ACC112 (cell line): ENCODE data around the gene PLEKHA6.
A peak's percentile ranks its signal among the peaks of the same experiment; 100 is the strongest.

Experiments used
- H2AFZ ChIP-seq: fragments of 200-600 bp; sonication (generic); one replicate; pipeline ENCODE4 v1.6.0; 2017; ENCODE audit warnings: antibody characterized with exemption, low read length; ENCODE audit not compliant: unreplicated experiment
- H3K27ac ChIP-seq: fragments of 200-600 bp; sonication (generic); 2 replicates; pipeline ENCODE4 v1.5.1; 2014; ENCODE audit warnings: low read depth, mild to moderate bottlenecking, antibody characterized with exemption, low read length, moderate library complexity
- H3K27me3 ChIP-seq: fragments of 200-600 bp; sonication (generic); 2 replicates; pipeline ENCODE4 v1.6.1; 2014; ENCODE audit warnings: mild to moderate bottlenecking, antibody characterized with exemption, low read length, moderate library complexity, mixed read lengths; ENCODE audit not compliant: insufficient read depth
- H3K36me3 ChIP-seq: fragments of 200-600 bp; sonication (generic); 2 replicates; pipeline ENCODE4 v1.6.1; 2016; ENCODE audit warnings: mild to moderate bottlenecking, antibody characterized with exemption, low read length, moderate library complexity, mixed read lengths; ENCODE audit not compliant: insufficient read depth
- H3K4me1 ChIP-seq: fragments of 200-600 bp; sonication (generic); one replicate; pipeline ENCODE4 v1.6.1; 2016; ENCODE audit warnings: low read length, mixed read lengths; ENCODE audit not compliant: insufficient read depth, unreplicated experiment, control insufficient read depth
- H3K4me3 ChIP-seq: fragments of 200-600 bp; sonication (generic); 2 replicates; pipeline ENCODE4 v1.5.1; 2014; ENCODE audit warnings: mild to moderate bottlenecking, low read depth, low read length
- H3K79me2 ChIP-seq: fragments of 200-600 bp; sonication (generic); one replicate; pipeline ENCODE4 v1.6.0; 2016; ENCODE audit warnings: low read length; ENCODE audit not compliant: control insufficient read depth, unreplicated experiment, insufficient read depth

PLEKHA6 gene

DNA sequence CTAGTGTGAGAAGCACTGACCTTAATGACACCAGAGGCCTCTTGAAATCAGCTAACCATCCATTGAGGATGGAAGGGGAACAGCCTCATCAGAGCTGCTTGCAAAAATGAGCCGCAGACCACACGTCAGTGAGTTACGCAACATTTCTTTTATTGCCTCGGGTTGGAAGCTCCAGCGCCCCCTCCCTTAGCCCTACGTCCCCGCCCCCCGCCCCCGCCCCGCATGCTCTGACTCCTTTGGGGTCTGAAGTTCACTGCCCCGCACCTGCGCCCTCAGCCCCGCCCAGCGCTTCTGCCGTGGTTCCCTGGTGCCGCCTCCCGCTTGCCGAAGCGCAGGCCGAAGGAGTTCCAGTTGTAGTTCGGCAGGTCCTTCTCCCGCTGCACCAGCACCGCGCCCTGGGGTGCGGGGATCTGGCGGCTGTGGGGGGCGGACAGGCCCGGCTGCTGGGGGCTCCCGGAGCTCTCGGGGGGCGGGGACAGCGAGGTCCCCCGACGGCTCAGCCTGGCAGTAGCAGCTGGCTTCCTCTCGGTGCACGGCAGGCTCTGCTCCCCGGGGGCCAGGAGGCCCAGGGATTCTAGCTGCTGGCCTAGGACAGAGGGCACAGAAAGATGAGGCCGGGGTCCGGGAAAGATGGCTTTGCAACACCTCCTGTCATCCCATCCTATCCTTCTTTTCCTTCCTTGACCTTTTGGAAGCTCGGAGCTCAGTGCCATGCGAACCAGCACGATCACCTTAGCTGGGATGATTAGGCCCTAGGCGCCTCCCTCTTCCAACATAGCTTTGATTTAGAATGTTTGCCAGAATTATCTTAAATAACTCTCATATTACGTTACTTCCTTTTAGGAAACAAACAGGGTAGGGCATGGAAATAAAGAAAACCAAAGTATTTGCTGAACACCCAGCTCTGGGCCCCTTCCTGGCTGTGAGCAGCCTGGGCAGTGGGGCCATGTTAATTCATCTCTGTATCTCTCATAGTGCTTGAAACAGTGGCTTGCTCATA lies 169.2 kb downstream of the PLEKHA6 start:
- H3K27me3 ChIP-seq, result peaks cover 70% of the 10 kb centered on the region
- H3K36me3 ChIP-seq, result no peaks in the 10 kb centered on the region
- H2AFZ ChIP-seq, result no peak overlapping the region
- peak overlapping the region; percentile 44 for H3K4me3 ChIP-seq
- H3K79me2 ChIP-seq, result no peaks in the 10 kb centered on the region
- H3K4me1 ChIP-seq, result peaks cover 6% of the 10 kb centered on the region
- H3K27ac ChIP-seq, result no peak overlapping the region

DNA sequence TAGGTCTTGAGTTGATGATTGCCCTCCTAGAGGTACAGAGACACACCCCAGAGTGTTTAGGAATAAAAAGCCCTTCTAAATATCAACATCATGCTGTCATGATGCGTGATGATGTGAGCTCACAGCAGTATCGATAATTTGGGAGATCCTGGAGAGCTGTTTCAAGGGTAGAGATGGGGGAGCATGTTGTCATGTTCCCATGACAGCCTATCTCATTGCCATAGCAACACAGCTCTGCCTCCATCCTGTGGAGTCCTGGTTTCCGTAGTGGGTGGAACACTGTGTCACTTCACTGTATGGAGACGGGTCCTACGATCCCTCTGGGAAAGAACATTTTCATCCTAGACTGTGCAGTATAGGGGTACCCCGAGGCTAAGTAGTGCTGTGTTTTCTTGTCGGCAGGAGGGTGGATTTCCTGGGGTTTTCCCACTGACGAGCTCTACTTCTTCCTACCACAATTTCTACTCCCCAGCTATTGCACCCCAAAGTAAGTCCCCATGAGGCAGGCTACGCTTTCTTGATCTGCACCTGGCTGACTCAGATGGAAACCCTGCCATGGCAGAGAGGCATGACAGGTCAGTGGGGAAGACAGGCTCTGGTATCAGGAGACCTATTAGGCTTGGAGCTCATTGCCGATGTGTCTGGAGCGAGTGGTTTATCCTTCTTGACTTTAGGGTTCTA lies 170.6 kb downstream of the PLEKHA6 start:
- H3K36me3 ChIP-seq, result no peaks in the 10 kb centered on the region
- H3K4me1 ChIP-seq, result peaks cover 6% of the 10 kb centered on the region
- H3K79me2 ChIP-seq, result no peaks in the 10 kb centered on the region
- H3K27ac ChIP-seq, result no peak overlapping the region
- no peak overlapping the region for H3K4me3 ChIP-seq
- peaks cover 70% of the 10 kb centered on the region for H3K27me3 ChIP-seq
- no peak overlapping the region for H2AFZ ChIP-seq

DNA sequence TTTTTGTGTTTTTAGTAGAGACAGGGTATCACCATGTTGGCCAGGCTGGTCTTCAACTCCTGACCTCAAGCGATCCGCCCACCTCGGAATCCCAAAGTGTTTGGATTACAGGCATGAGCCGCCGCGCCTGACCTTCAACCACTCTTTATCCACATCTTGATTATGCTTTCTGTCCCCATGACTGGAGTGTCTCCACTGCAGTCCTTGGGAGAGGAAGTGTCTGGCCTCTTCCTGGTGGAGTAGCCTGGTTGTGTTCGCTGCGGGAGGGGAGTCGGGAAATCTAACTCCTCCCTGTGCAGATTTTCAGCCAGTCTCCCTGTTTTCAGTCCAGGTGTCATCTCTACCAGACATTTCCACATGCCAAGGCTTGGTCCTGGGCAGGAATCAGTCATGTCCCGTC lies 173.1 kb downstream of the PLEKHA6 start:
- Histone ChIP-seq H2AFZ (no peak overlapping the region), H3K27me3 (peaks cover 53% of the 10 kb centered on the region), H3K27ac (no peak overlapping the region), H3K4me1 (peaks cover 6% of the 10 kb centered on the region), H3K4me3 (no peak overlapping the region), H3K36me3 (no peaks in the 10 kb centered on the region), H3K79me2 (no peaks in the 10 kb centered on the region)

DNA sequence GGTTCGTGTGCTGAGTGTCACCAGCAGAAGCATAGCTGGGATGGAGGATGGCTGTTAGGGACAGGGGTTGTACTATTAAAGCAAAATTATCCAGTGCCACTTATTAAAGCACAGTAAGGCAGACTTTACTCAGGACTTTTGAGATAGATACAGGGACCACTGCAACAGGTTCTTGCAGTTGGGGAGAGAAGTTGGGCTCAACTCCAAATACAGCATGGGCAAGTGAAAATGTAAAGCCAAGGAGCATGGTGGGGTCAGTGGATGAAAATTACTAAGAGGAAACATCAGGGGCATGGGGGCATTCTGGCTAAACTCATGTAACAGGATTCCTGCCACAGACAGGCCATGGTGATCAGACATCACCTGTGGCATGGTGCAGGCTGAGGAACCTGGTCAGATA lies 178.6 kb downstream of the PLEKHA6 start:
- H3K27ac ChIP-seq, result no peak overlapping the region
- H3K36me3 ChIP-seq, result no peaks in the 10 kb centered on the region
- H3K4me3 ChIP-seq, result no peak overlapping the region
- no peak overlapping the region for H2AFZ ChIP-seq
- no peaks in the 10 kb centered on the region for H3K4me1 ChIP-seq
- H3K79me2 ChIP-seq, result no peaks in the 10 kb centered on the region
- peaks cover 37% of the 10 kb centered on the region for H3K27me3 ChIP-seq

DNA sequence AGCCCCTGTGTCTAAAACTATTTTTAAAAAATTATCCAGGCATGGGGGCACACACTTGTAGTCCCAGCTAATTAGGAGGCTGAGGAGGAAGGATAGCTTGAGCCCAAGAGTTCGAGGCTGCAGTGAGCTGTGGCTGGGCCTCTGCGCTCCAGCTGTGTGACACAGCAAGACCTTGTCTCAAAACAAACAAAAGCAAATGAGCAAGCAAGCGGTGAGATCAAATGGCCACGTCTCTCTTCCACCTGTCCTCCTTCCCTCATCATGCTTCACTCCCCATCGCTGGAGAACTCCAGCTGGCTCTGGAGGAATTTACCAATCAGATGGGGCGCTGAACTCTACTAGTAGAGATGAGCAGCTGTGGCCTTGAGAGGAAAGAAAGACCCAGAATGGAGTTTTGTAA lies 179.6 kb downstream of the PLEKHA6 start:
- no peaks in the 10 kb centered on the region for H3K36me3 ChIP-seq
- no peak overlapping the region for H3K4me3 ChIP-seq
- no peak overlapping the region for H3K27ac ChIP-seq
- H3K4me1 ChIP-seq, result no peaks in the 10 kb centered on the region
- H2AFZ ChIP-seq, result no peak overlapping the region
- no peaks in the 10 kb centered on the region for H3K79me2 ChIP-seq
- peaks cover 40% of the 10 kb centered on the region for H3K27me3 ChIP-seq

DNA sequence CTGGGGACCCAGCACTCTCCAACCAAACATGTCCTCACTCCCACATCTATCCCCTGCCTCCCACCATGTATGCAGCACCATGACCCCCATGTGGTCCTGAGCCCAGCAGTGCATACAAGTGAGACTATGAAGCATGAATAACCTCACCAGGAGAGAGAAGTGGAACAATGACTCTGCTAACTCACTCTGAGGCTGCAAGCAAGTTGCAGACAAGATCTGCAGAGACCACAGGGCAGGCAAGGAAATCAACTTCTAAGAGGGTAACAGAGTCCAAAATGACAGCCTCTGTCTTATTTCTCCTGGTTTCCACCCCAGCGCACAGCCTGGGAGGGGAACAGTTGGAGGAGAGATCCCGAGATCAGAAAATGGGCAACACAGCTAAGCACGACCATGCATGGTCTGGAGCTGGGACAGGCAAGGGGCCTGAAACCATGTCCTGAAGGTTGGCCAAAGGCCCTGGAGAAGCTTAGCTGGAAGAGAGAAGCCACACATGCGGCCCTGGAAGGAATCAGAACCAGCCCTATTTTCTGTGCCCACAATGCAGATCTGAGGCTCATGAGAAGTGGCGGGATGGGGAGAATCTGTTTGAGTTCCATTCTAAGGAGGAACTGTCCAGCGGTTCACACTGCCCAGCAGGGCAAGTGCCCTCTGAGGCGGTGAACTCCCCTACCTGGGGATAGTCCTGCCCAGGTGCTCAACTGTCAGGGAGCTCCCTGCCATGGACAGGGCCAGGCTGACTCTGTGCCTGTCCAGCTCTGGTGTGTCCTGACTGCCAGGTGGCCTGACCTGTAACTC lies 181.0 kb downstream of the PLEKHA6 start:
- Histone ChIP-seq H3K36me3 (no peaks in the 10 kb centered on the region), H2AFZ (no peak overlapping the region), H3K27ac (no peak overlapping the region), H3K27me3 (peaks cover 38% of the 10 kb centered on the region), H3K79me2 (no peaks in the 10 kb centered on the region), H3K4me1 (no peaks in the 10 kb centered on the region), H3K4me3 (no peak overlapping the region)

DNA sequence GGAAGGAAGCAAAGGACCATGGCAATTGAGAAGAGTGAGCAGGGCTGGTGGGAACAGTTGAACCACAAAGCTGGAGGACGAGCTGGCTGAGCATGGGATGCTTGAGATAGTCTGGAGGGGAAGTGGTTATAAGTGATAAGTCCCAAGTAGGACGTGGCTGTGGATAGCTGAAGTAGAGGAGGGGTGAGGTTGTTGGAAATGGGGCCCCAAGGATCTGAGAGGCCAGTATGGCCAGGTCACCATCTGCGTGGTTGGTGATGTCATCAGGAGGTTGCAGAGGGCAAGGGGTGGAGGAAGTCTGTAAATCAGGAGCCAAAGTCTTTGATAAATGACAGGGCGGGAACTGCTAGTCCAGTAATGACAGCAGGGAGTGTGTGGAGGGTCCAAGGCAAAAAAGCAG lies 182.6 kb downstream of the PLEKHA6 start:
- H3K36me3 ChIP-seq, result no peaks in the 10 kb centered on the region
- H3K4me3 ChIP-seq, result no peak overlapping the region
- no peak overlapping the region for H2AFZ ChIP-seq
- no peak overlapping the region for H3K27ac ChIP-seq
- H3K4me1 ChIP-seq, result peaks cover 3% of the 10 kb centered on the region
- no peaks in the 10 kb centered on the region for H3K79me2 ChIP-seq
- peaks cover 38% of the 10 kb centered on the region for H3K27me3 ChIP-seq

DNA sequence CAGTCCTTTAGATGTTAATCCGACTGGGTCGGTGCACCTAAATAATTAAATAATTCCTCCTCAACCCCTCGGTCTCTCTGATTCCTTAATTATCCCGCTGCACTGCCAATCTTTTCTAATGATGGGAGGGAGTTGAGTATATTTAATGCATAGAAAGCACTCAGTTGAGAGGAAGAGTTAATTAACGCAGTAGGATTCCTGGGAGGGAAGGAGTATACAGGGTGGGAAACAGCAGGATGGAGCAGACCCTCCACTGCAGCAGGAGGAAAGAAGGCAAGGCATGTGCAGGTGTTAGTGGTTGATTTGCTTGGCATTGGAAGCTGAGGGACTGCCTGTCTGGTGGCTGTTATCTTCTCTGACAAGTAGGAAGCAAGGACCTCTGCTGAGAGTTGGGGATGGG lies 183.7 kb downstream of the PLEKHA6 start:
- H2AFZ ChIP-seq, result no peak overlapping the region
- H3K27ac ChIP-seq, result no peak overlapping the region
- peaks cover 38% of the 10 kb centered on the region for H3K27me3 ChIP-seq
- peaks cover 10% of the 10 kb centered on the region for H3K4me1 ChIP-seq
- H3K4me3 ChIP-seq, result no peak overlapping the region
- no peaks in the 10 kb centered on the region for H3K36me3 ChIP-seq
- H3K79me2 ChIP-seq, result no peaks in the 10 kb centered on the region

DNA sequence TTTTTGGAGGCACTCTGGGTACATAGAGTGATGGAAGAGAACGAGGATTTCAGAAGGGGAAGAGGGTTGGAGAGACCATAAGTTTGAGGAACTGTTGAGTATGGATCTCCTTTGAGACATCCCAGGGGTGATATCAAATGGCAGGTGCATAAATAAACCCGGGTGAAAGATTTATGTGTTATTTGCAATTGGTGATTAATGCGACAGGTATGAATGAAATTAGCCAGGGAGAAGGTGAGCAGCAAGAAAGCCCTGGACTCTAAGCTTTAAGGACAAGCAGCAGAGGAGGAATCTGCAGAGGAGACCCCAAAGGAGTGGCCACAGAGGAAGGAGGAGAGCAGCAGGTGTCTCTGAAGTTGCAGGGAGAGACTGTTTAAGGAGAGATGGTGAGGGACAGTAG lies 184.8 kb downstream of the PLEKHA6 start:
- H3K27ac ChIP-seq, result no peak overlapping the region
- H3K4me3 ChIP-seq, result no peak overlapping the region
- H3K79me2 ChIP-seq, result no peaks in the 10 kb centered on the region
- no peak overlapping the region for H2AFZ ChIP-seq
- H3K27me3 ChIP-seq, result peaks cover 38% of the 10 kb centered on the region
- no peaks in the 10 kb centered on the region for H3K36me3 ChIP-seq
- H3K4me1 ChIP-seq, result peaks cover 10% of the 10 kb centered on the region

DNA sequence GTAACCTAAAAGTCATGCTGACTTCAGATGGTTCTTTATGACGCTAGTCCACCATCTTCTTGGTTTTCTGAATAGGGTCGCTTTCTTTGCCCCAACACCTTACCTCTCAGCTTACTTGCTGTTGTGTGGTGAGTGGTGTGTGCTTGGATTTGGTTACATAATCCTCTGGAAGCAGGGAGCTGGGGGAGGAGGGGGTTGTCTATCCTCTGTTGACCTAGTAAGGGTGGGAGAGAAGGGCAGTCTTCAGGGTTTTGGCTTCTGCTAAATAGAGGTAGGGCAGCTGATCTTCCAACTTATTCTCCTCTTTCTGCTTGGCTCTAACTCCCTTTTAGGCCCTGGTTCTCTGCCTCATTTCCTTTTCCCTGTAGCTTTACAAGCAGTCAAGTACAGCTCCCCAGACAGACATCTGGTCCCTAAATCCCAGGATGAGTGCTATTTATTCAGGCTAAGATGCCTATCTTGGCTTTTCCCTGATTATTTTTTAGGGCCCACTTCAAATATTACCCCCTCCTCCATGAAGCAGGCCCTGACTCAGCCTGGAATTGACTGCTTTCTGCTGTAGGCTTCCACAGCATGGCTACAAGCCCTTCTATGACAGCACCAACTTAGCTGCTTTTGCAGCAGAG lies 187.2 kb downstream of the PLEKHA6 start:
- Histone ChIP-seq H3K4me1 (peaks cover 10% of the 10 kb centered on the region), H3K27me3 (peaks cover 17% of the 10 kb centered on the region), H2AFZ (no peak overlapping the region), H3K27ac (no peak overlapping the region), H3K79me2 (no peaks in the 10 kb centered on the region), H3K4me3 (no peak overlapping the region), H3K36me3 (no peaks in the 10 kb centered on the region)
